Measurements from ENCODE around the gene CHML. TPM values are rescaled to one million over a fixed set of nuclear protein-coding genes. Genes with fewer than 3 reads are reported as not detected.

Gene CHML
- total and polyA plus RNA-seq, 2 experiments from 2014 or later = 19.9 to 66.8 TPM

DNA sequence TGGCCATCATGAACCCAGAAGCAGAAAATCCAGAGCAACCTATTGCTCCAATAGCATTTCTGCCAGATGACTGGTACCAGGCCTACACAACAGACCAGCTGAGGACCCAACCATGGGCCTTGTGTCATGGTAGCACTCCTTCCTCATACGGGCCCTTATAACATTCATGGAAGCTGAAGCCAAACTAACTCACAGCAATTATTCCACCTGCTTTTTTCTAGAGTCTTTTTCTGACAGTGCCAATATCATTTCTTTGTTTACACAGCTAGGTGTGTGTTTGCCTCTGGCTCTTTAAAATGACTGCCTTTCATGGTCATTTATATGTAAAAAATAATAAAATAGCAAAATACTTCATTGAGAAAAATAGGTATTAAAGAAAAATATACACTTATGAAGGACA lies 8.0 kb upstream of the CHML start:
- no peak for ATAC-seq
- no peak overlapping the region for H3K27ac Mint-ChIP-seq
- Histone ChIP-seq H3F3A (replicated peaks; ENCODE audit: low read depth) (no peaks in the 10 kb centered on the region), H2AFZ (no peak overlapping the region), H3K4me1 (ENCODE audit: insufficient read depth) (no peaks in the 10 kb centered on the region), H3K4me3 (no peak overlapping the region), H3K36me3 (ENCODE audit: insufficient read depth) (no peaks in the 10 kb centered on the region), H3K9me2 (ENCODE audit: insufficient read depth) (no peaks in the 10 kb centered on the region; the same call in 1 of the 2 replicates), H3K27ac (ENCODE audit: low read depth) (no peak overlapping the region), H3K4me2 (no peak overlapping the region), H3K27me3 (ENCODE audit: insufficient read depth) (no peaks in the 10 kb centered on the region), H3K79me2 (replicated peaks; ENCODE audit: insufficient read depth) (no peaks in the 10 kb centered on the region), H4K20me1 (replicated peaks; ENCODE audit: insufficient read depth) (no peaks in the 10 kb centered on the region)
- H3K9me3 Mint-ChIP-seq = peaks cover 1% of the 10 kb centered on the region; the same call in 2 of the 3 replicates
- no peaks in the 10 kb centered on the region for H3K36me3 Mint-ChIP-seq (ENCODE audit: low read depth)
- H3K4me3 Mint-ChIP-seq = no peak overlapping the region
- TF ChIP-seq, protein P1, sequence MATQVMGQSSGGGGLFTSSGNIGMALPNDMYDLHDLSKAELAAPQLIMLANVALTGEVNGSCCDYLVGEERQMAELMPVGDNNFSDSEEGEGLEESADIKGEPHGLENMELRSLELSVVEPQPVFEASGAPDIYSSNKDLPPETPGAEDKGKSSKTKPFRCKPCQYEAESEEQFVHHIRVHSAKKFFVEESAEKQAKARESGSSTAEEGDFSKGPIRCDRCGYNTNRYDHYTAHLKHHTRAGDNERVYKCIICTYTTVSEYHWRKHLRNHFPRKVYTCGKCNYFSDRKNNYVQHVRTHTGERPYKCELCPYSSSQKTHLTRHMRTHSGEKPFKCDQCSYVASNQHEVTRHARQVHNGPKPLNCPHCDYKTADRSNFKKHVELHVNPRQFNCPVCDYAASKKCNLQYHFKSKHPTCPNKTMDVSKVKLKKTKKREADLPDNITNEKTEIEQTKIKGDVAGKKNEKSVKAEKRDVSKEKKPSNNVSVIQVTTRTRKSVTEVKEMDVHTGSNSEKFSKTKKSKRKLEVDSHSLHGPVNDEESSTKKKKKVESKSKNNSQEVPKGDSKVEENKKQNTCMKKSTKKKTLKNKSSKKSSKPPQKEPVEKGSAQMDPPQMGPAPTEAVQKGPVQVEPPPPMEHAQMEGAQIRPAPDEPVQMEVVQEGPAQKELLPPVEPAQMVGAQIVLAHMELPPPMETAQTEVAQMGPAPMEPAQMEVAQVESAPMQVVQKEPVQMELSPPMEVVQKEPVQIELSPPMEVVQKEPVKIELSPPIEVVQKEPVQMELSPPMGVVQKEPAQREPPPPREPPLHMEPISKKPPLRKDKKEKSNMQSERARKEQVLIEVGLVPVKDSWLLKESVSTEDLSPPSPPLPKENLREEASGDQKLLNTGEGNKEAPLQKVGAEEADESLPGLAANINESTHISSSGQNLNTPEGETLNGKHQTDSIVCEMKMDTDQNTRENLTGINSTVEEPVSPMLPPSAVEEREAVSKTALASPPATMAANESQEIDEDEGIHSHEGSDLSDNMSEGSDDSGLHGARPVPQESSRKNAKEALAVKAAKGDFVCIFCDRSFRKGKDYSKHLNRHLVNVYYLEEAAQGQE (IDR thresholded peaks at IDR 0.05; ENCODE audit: unreplicated experiment) = no peak
- TF ChIP-seq CREB1 (CRISPR knock-in tag; IDR thresholded peaks at IDR 0.05; ENCODE audit: low read depth) = no peak
- TF ChIP-seq, protein P2, sequence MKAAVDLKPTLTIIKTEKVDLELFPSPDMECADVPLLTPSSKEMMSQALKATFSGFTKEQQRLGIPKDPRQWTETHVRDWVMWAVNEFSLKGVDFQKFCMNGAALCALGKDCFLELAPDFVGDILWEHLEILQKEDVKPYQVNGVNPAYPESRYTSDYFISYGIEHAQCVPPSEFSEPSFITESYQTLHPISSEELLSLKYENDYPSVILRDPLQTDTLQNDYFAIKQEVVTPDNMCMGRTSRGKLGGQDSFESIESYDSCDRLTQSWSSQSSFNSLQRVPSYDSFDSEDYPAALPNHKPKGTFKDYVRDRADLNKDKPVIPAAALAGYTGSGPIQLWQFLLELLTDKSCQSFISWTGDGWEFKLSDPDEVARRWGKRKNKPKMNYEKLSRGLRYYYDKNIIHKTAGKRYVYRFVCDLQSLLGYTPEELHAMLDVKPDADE (IDR thresholded peaks at IDR 0.05) = no peak
- TF ChIP-seq EZH2 (IDR thresholded peaks at IDR 0.05; ENCODE audit: low read depth, unreplicated experiment) = no peak
- TF ChIP-seq, protein P3, sequence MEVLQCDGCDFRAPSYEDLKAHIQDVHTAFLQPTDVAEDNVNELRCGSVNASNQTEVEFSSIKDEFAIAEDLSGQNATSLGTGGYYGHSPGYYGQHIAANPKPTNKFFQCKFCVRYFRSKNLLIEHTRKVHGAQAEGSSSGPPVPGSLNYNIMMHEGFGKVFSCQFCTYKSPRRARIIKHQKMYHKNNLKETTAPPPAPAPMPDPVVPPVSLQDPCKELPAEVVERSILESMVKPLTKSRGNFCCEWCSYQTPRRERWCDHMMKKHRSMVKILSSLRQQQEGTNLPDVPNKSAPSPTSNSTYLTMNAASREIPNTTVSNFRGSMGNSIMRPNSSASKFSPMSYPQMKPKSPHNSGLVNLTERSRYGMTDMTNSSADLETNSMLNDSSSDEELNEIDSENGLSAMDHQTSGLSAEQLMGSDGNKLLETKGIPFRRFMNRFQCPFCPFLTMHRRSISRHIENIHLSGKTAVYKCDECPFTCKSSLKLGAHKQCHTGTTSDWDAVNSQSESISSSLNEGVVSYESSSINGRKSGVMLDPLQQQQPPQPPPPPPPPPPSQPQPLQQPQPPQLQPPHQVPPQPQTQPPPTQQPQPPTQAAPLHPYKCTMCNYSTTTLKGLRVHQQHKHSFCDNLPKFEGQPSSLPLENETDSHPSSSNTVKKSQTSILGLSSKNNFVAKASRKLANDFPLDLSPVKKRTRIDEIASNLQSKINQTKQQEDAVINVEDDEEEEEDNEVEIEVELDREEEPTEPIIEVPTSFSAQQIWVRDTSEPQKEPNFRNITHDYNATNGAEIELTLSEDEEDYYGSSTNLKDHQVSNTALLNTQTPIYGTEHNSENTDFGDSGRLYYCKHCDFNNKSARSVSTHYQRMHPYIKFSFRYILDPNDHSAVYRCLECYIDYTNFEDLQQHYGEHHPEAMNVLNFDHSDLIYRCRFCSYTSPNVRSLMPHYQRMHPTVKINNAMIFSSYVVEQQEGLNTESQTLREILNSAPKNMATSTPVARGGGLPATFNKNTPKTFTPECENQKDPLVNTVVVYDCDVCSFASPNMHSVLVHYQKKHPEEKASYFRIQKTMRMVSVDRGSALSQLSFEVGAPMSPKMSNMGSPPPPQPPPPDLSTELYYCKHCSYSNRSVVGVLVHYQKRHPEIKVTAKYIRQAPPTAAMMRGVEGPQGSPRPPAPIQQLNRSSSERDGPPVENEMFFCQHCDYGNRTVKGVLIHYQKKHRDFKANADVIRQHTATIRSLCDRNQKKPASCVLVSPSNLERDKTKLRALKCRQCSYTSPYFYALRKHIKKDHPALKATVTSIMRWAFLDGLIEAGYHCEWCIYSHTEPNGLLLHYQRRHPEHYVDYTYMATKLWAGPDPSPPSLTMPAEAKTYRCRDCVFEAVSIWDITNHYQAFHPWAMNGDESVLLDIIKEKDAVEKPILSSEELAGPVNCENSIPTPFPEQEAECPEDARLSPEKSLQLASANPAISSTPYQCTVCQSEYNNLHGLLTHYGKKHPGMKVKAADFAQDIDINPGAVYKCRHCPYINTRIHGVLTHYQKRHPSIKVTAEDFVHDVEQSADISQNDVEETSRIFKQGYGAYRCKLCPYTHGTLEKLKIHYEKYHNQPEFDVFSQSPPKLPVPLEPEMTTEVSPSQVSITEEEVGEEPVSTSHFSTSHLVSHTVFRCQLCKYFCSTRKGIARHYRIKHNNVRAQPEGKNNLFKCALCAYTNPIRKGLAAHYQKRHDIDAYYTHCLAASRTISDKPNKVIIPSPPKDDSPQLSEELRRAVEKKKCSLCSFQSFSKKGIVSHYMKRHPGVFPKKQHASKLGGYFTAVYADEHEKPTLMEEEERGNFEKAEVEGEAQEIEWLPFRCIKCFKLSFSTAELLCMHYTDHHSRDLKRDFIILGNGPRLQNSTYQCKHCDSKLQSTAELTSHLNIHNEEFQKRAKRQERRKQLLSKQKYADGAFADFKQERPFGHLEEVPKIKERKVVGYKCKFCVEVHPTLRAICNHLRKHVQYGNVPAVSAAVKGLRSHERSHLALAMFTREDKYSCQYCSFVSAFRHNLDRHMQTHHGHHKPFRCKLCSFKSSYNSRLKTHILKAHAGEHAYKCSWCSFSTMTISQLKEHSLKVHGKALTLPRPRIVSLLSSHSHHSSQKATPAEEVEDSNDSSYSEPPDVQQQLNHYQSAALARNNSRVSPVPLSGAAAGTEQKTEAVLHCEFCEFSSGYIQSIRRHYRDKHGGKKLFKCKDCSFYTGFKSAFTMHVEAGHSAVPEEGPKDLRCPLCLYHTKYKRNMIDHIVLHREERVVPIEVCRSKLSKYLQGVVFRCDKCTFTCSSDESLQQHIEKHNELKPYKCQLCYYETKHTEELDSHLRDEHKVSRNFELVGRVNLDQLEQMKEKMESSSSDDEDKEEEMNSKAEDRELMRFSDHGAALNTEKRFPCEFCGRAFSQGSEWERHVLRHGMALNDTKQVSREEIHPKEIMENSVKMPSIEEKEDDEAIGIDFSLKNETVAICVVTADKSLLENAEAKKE (CRISPR knock-in tag; IDR thresholded peaks at IDR 0.05) = no peak
- no peak for TF ChIP-seq STAT1 (IDR thresholded peaks at IDR 0.05; ENCODE audit: unreplicated experiment)
- TF ChIP-seq NANOG (IDR thresholded peaks at IDR 0.05; ENCODE audit: borderline replicate concordance) = no peak
- no peak for TF ChIP-seq ZNF331 (CRISPR knock-in tag; IDR thresholded peaks at IDR 0.05; ENCODE audit: low read depth)
- TF ChIP-seq EZH2phosphoT487 (IDR thresholded peaks at IDR 0.05; ENCODE audit: unreplicated experiment) = no peak
- TF ChIP-seq, protein P4, sequence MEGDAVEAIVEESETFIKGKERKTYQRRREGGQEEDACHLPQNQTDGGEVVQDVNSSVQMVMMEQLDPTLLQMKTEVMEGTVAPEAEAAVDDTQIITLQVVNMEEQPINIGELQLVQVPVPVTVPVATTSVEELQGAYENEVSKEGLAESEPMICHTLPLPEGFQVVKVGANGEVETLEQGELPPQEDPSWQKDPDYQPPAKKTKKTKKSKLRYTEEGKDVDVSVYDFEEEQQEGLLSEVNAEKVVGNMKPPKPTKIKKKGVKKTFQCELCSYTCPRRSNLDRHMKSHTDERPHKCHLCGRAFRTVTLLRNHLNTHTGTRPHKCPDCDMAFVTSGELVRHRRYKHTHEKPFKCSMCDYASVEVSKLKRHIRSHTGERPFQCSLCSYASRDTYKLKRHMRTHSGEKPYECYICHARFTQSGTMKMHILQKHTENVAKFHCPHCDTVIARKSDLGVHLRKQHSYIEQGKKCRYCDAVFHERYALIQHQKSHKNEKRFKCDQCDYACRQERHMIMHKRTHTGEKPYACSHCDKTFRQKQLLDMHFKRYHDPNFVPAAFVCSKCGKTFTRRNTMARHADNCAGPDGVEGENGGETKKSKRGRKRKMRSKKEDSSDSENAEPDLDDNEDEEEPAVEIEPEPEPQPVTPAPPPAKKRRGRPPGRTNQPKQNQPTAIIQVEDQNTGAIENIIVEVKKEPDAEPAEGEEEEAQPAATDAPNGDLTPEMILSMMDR (conservative IDR thresholded peaks at IDR 0.05; ENCODE audit: low read depth in 2 of 2) = no peak
- TF ChIP-seq JUNB (IDR thresholded peaks at IDR 0.05; ENCODE audit: unreplicated experiment) = no peak
- no peak for TF ChIP-seq ZNF114 (CRISPR knock-in tag; IDR thresholded peaks at IDR 0.05)
- TF ChIP-seq POLR2AphosphoS5 (IDR thresholded peaks at IDR 0.05; ENCODE audit: low read depth) = no peak
- H3K4me1 Mint-ChIP-seq = peaks cover 14% of the 10 kb centered on the region
- DNase-seq (ENCODE audit: low spot score) = no peak
- H3K27me3 Mint-ChIP-seq (ENCODE audit: insufficient read depth, low read depth, poor library complexity) = peaks cover 1% of the 10 kb centered on the region

All from GM23338 (cell line).